Middle frontal gyrus (tissue), 1 donor: Measurements from ENCODE around the gene CD22.

ENCODE experiments used
- DNase-seq: peaks from one replicate; pipeline ENCODE4 v3.0.0-alpha.2; 2015; ENCODE audit warnings: low spot score; ENCODE audit errors: extremely low spot score

Gene CD22

DNA sequence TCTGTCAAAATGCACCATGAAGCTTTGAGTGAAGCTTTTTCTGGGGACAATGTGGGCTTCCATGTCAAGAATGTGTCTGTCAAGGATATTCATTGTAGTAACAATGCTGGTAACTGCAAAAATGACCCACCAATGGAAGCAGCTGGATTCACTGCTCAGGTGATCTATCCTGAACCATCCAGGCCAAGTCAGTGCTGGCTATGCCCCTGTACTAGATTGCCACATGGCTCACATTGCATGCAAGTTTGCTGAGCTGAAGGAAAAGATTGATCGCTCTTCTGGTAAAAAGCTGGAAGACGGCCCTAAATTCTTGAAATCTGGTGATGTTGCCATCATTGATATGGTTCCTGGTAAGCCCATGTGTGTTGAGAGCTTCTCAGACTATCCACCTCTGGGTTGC lies 54.5 kb downstream of the CD22 start:
- DNase-seq = no peak

DNA sequence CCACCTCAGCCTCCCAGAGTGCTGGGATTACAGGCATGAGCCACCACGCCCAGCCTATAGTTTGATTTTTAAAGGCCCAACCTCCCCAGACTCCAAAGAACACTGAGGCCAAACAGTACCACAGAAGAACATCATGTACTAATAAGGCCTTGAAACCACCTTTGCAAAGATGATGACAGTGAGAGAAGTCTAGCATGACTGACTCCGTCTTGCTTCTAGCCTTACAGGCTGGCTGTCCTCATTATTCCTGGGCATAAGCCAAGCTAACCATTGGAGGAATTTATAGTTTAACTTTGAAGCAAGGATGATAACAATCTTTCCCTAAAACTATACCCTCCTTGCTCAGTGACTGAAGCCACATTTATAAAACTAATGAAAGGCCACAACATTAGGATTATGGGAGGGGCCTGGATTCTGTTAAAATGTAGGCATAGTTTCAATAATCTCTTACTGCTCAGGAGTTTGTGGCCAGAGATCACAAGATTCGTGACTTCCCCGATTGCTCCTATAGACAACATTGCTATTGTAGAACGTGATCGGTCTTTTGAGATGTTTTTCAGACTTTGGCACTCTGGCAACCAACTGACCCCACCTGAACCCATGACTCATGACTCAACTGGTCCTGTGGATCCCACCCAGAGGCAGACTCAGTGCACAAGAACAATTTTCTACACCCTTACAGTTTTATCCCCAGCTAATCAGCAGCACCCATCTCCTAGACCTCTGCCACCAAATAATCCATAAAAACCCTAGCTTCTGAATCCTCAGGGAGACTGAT lies 59.5 kb downstream of the CD22 start:
- no peak for DNase-seq

DNA sequence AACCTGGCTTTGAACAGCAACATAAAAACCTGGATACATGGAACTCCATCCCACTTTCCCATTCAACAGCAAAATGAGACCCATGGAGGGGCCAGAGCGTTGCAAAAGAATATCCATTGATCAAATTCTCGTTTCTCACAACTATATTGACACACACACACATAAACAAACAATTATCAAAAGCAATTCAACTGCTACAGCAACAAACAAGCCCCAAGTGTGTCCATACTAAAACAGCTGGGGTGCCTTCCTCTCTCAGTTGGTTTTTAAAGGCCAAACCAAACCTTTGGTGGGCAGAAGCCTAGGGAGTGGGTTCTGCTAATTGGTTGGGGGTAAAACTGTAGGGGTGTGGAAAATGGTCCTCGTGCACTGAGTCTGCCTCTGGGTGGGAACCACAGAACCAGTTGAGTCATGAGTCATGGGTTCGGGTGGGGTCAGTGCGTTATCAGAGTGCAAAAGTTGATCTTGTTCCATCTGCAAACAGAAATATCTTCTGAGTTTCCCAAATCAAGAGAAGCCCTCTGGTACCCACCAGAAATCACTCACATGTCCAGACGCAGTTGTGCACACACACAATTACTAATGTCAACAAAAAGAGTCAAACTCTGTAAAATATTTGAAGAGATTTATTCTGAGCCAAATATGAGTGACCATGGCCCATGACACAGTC lies 60.3 kb downstream of the CD22 start:
- no peak for DNase-seq

DNA sequence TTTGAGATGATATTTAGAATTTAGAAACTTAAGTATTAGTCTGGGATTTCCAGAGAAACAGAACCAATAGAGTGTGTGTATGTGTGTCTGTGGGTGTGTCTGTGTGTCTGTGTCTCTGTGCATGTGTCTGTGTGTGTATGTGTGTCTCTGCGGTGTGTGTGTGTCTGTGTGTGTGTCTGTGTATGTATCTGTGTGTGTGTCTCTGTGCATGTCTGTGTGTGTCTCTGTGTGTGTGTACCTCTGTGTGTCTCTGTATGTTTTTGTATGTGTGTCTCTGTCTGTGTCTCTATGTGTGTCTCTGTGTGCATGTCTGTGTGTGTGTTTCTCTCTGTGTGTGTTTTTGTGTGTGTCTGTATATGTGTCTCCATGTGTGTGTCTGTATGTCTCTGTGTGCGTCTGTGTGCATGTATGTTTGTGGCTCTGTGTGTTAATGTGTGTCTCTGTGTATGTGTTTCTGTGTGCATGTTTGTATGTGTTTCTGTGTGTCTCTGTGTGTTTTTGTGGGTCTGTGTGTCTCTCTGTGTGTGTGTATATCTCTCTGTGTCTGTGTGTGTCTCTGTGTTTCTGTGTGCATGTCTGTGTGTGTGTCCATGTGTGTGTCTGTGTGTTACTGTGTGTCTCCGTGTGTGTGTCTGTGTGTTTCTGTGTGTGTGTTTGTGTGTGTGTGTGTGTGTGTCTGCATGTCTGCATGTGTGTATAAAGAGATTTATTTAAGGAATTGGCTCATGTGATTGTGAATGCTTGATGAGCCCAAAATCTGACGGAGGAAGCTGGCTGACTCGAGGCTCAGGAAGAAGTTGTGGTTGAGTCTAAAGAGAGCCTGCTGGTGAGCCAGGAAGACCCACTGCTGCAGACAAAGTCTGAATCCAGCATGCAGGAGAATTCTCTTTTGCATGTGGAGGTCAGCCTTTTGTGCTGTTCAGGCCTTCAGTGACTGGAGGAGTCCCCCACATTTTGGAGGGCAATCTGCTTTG lies 64.0 kb downstream of the CD22 start:
- DNase-seq = no peak

DNA sequence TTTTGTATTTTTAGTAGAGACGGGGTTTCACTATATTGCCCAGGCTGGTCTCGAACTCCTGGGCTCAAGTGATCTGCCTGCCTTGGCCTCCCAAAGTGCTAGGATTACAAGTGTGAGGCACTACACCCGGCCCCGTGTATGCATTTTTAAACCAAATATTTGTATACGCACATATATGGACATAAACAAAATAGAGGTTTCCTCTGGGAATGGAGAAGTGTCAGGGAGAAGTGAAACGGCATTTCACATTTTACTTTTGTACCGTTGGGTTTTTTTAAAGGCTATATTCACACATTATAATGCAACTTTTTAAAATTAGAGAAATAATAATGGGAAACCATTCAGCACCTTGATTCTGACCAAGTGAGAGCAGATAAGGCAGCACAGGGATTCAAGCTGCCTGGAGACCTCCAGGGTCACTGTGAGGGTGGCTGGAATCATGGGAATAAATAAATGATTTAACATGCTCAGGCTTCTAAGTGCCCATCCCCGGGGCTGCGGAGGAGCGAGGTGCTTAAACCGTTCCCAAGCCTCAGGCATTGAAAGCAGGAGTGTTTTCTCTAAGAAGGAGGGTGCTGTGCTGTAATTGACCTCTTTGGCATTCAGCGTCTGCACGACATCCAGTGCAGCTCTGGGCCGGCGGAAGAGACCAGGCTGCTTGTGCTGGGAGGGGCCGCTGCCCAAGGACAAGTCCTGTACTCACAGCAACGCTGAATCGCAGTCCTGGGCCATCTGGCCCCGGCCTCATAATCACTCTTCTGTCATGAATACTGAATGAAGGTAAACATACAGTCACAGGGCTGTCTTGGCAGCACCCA lies 66.6 kb downstream of the CD22 start:
- DNase-seq = no peak

DNA sequence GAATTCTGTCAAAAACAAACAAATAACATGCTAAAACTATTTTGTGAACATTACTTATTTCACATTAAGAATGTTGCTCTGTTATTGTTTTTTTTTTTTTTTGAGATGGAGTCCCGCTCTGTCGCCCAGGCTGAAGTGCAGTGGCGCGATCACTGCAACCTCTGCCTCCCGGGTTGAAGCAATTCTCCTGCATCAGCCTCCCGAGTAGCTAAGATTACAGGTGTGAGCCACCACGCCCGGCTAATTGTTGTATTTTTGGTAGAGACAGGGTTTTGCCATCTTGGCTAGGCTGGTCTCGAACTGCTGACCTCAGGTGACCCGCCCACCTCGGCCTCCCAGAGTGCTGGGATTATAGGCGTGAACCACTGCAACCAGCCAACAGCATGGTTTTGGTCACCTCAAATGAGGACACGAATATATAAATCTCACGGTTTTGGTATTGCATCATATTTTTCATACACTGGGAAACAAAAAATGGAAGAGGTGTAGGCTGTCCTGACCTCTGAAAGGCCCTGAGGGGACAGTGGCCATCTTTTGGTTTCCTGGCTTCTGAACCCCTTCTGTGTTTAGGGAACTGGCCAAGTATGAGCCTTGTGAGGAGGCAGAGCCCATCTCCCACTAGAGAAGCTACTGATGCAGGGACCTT lies 67.4 kb downstream of the CD22 start:
- DNase-seq = no peak
